Measurements from ENCODE around the gene KIF16B.

Gene KIF16B

DNA sequence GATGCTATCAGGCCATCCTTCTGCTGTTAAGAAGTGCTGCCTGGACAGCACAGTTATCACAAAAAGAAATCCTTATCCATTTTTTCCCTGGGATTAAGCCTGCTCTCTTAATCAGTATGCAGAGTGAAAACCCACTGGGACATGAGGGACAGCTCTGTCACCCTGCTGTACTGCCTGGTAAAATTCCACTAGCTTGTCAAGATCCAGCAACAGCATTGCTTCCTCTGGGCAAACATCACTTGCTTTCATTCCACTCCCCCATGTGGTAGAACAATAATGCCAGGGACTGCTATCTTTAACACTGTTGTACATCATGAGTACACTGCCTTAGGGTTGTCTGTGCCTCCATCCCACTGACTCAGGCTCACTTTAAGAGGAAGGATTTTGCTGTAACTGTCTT is 331.3 kb downstream of the KIF16B start (continued):
- TF ChIP-seq, protein P1, sequence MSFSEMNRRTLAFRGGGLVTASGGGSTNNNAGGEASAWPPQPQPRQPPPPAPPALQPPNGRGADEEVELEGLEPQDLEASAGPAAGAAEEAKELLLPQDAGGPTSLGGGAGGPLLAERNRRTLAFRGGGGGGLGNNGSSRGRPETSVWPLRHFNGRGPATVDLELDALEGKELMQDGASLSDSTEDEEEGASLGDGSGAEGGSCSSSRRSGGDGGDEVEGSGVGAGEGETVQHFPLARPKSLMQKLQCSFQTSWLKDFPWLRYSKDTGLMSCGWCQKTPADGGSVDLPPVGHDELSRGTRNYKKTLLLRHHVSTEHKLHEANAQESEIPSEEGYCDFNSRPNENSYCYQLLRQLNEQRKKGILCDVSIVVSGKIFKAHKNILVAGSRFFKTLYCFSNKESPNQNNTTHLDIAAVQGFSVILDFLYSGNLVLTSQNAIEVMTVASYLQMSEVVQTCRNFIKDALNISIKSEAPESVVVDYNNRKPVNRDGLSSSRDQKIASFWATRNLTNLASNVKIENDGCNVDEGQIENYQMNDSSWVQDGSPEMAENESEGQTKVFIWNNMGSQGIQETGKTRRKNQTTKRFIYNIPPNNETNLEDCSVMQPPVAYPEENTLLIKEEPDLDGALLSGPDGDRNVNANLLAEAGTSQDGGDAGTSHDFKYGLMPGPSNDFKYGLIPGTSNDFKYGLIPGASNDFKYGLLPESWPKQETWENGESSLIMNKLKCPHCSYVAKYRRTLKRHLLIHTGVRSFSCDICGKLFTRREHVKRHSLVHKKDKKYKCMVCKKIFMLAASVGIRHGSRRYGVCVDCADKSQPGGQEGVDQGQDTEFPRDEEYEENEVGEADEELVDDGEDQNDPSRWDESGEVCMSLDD (tag by site-specific recombination; IDR thresholded peaks at IDR 0.05) = no peak
- TF ChIP-seq ZXDB (tag by site-specific recombination; IDR thresholded peaks at IDR 0.05) = no peak
- no peak for TF ChIP-seq ZNF48 (tag by site-specific recombination; IDR thresholded peaks at IDR 0.05)

DNA sequence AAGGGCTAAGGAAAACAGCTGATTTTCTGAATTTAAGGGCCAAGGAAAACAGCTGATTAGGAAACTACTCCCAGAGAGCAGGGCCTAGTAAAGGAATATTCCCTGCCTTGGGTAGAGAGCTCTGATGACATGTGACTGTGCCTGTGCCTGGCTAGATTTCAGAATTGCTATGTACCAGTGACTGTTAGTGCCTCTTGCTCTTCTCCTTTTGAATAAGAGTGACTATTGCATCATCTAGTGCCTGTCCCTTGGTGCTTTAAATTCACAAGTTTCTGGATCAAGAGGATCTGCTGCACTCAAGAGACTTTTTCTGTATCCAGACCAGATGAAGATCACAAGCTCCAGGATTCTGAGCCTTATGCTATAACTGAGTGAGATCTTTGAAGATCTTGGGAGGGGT is 332.9 kb downstream of the KIF16B start:
- ChIA-PET POLR2A (no interaction called here), CTCF (no interaction called here)
- Histone ChIP-seq H3K9me3 (ENCODE audit: control insufficient read depth, insufficient read depth, low read depth, low read length) (no peaks in the 10 kb centered on the region), H3K36me3 (ENCODE audit: control insufficient read depth in 2 of 2, insufficient read depth in 1 of 2, low read length in 2 of 2) (no peaks in the 10 kb centered on the region), H3K4me1 (ENCODE audit: control insufficient read depth, insufficient read depth, low read length) (no peaks in the 10 kb centered on the region), H3K4me3 (ENCODE audit: low read depth, low read length) (no peak overlapping the region), H3K27ac (ENCODE audit: extremely low read depth, low read depth, low read length) (no peak overlapping the region)
- TF ChIP-seq, protein P2, sequence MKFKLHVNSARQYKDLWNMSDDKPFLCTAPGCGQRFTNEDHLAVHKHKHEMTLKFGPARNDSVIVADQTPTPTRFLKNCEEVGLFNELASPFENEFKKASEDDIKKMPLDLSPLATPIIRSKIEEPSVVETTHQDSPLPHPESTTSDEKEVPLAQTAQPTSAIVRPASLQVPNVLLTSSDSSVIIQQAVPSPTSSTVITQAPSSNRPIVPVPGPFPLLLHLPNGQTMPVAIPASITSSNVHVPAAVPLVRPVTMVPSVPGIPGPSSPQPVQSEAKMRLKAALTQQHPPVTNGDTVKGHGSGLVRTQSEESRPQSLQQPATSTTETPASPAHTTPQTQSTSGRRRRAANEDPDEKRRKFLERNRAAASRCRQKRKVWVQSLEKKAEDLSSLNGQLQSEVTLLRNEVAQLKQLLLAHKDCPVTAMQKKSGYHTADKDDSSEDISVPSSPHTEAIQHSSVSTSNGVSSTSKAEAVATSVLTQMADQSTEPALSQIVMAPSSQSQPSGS (tag by site-specific recombination; IDR thresholded peaks at IDR 0.05; ENCODE audit: low read depth) = no peak
- TF ChIP-seq, protein P3, sequence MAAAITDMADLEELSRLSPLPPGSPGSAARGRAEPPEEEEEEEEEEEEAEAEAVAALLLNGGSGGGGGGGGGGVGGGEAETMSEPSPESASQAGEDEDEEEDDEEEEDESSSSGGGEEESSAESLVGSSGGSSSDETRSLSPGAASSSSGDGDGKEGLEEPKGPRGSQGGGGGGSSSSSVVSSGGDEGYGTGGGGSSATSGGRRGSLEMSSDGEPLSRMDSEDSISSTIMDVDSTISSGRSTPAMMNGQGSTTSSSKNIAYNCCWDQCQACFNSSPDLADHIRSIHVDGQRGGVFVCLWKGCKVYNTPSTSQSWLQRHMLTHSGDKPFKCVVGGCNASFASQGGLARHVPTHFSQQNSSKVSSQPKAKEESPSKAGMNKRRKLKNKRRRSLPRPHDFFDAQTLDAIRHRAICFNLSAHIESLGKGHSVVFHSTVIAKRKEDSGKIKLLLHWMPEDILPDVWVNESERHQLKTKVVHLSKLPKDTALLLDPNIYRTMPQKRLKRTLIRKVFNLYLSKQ (tag by site-specific recombination; IDR thresholded peaks at IDR 0.05; ENCODE audit: borderline replicate concordance) = no peak
- TF ChIP-seq ZNF549 (tag by site-specific recombination; IDR thresholded peaks at IDR 0.05) = no peak
- no peak for TF ChIP-seq TRIM28 (IDR thresholded peaks at IDR 0.05; ENCODE audit: borderline replicate concordance, low read length)
- TF ChIP-seq, protein P4, sequence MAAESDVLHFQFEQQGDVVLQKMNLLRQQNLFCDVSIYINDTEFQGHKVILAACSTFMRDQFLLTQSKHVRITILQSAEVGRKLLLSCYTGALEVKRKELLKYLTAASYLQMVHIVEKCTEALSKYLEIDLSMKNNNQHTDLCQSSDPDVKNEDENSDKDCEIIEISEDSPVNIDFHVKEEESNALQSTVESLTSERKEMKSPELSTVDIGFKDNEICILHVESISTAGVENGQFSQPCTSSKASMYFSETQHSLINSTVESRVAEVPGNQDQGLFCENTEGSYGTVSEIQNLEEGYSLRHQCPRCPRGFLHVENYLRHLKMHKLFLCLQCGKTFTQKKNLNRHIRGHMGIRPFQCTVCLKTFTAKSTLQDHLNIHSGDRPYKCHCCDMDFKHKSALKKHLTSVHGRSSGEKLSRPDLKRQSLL (tag by site-specific recombination; IDR thresholded peaks at IDR 0.05) = no peak
- no peak for TF ChIP-seq ZSCAN30 (tag by site-specific recombination; IDR thresholded peaks at IDR 0.05)
- TF ChIP-seq ZNF433 (tag by site-specific recombination; IDR thresholded peaks at IDR 0.05; ENCODE audit: low read depth) = no peak
- no peak for TF ChIP-seq ZNF24 (tag by site-specific recombination; IDR thresholded peaks at IDR 0.05)
- TF ChIP-seq, protein P5, sequence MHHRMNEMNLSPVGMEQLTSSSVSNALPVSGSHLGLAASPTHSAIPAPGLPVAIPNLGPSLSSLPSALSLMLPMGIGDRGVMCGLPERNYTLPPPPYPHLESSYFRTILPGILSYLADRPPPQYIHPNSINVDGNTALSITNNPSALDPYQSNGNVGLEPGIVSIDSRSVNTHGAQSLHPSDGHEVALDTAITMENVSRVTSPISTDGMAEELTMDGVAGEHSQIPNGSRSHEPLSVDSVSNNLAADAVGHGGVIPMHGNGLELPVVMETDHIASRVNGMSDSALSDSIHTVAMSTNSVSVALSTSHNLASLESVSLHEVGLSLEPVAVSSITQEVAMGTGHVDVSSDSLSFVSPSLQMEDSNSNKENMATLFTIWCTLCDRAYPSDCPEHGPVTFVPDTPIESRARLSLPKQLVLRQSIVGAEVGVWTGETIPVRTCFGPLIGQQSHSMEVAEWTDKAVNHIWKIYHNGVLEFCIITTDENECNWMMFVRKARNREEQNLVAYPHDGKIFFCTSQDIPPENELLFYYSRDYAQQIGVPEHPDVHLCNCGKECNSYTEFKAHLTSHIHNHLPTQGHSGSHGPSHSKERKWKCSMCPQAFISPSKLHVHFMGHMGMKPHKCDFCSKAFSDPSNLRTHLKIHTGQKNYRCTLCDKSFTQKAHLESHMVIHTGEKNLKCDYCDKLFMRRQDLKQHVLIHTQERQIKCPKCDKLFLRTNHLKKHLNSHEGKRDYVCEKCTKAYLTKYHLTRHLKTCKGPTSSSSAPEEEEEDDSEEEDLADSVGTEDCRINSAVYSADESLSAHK (tag by site-specific recombination; IDR thresholded peaks at IDR 0.05) = no peak
- no peak for TF ChIP-seq ZNF530 (tag by site-specific recombination; IDR thresholded peaks at IDR 0.05; ENCODE audit: low read depth)
- TF ChIP-seq KLF1 (tag by site-specific recombination; IDR thresholded peaks at IDR 0.05) = no peak
- TF ChIP-seq, protein P6, sequence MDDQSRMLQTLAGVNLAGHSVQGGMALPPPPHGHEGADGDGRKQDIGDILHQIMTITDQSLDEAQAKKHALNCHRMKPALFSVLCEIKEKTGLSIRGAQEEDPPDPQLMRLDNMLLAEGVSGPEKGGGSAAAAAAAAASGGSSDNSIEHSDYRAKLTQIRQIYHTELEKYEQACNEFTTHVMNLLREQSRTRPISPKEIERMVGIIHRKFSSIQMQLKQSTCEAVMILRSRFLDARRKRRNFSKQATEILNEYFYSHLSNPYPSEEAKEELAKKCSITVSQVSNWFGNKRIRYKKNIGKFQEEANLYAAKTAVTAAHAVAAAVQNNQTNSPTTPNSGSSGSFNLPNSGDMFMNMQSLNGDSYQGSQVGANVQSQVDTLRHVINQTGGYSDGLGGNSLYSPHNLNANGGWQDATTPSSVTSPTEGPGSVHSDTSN (CRISPR knock-in tag; IDR thresholded peaks at IDR 0.05) = no peak
- TF ChIP-seq ZNF473 (tag by site-specific recombination; IDR thresholded peaks at IDR 0.05) = no peak
- TF ChIP-seq ZNF777 (tag by site-specific recombination; IDR thresholded peaks at IDR 0.05; ENCODE audit: borderline replicate concordance) = no peak
- TF ChIP-seq ZNF426 (tag by site-specific recombination; IDR thresholded peaks at IDR 0.05) = no peak
- TF ChIP-seq ZNF514 (tag by site-specific recombination; IDR thresholded peaks at IDR 0.05) = no peak
- TF ChIP-seq, protein P7, sequence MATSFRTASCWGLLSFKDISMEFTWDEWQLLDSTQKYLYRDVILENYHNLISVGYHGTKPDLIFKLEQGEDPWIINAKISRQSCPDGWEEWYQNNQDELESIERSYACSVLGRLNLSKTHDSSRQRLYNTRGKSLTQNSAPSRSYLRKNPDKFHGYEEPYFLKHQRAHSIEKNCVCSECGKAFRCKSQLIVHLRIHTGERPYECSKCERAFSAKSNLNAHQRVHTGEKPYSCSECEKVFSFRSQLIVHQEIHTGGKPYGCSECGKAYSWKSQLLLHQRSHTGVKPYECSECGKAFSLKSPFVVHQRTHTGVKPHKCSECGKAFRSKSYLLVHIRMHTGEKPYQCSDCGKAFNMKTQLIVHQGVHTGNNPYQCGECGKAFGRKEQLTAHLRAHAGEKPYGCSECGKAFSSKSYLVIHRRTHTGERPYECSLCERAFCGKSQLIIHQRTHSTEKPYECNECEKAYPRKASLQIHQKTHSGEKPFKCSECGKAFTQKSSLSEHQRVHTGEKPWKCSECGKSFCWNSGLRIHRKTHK (tag by site-specific recombination; IDR thresholded peaks at IDR 0.05) = no peak
- TF ChIP-seq ZNF624 (tag by site-specific recombination; IDR thresholded peaks at IDR 0.05) = no peak
- no peak for TF ChIP-seq GLIS1 (tag by site-specific recombination; IDR thresholded peaks at IDR 0.05)

All from HEK293 (cell line).